Mesenchymal stem cell (in vitro differentiated cells and primary cell): Measurements from ENCODE around the gene ZNF528. TPM values are rescaled to one million over a fixed set of nuclear protein-coding genes. Genes with fewer than 3 reads are reported as not detected.

Source experiments
- DNase-seq: peaks from one replicate; pipeline ENCODE4 v3.0.0-alpha.2; 2013
- H2AFZ ChIP-seq: one replicate; pipeline ENCODE4 v1.6.1; 2013; ENCODE audit warnings: low read depth, mild to moderate bottlenecking, control low read depth, inconsistent platforms, low read length, moderate library complexity
- H2AK5ac ChIP-seq: 2 replicates; pipeline ENCODE4 v1.6.1; 2013; ENCODE audit warnings: low read length, moderate library complexity, mild to moderate bottlenecking, inconsistent platforms; ENCODE audit not compliant: severe bottlenecking
- H2BK120ac ChIP-seq: one replicate; pipeline ENCODE4 v1.6.1; 2013; ENCODE audit warnings: low read depth, mild to moderate bottlenecking, inconsistent platforms, low read length, moderate library complexity
- H2BK12ac ChIP-seq, 2 experiments: one replicate each; pipeline ENCODE4 v1.6.1; 2013; ENCODE audit warnings: inconsistent platforms in 2 of 2, low read length in 2 of 2, mild to moderate bottlenecking in 2 of 2, moderate library complexity in 2 of 2, control low read depth in 1 of 2
- H2BK15ac ChIP-seq: one replicate; pipeline ENCODE4 v1.6.1; 2013; ENCODE audit warnings: mild to moderate bottlenecking, low read depth, inconsistent platforms; ENCODE audit not compliant: poor library complexity, severe bottlenecking
- H2BK5ac ChIP-seq: 2 replicates; pipeline ENCODE4 v1.6.1; 2013; ENCODE audit warnings: low read depth, mild to moderate bottlenecking, low read length, control low read depth, inconsistent platforms; ENCODE audit not compliant: poor library complexity, severe bottlenecking
- H3K14ac ChIP-seq, 2 experiments: one replicate each; pipeline ENCODE4 v1.6.1; 2013; ENCODE audit warnings: inconsistent platforms in 2 of 2, low read length in 2 of 2, control low read depth in 1 of 2, mild to moderate bottlenecking in 1 of 2, moderate library complexity in 1 of 2
- H3K18ac ChIP-seq, 2 experiments: one replicate each; pipeline ENCODE4 v1.6.1; 2013; ENCODE audit warnings: inconsistent platforms in 2 of 2, low read length in 2 of 2, control low read depth in 1 of 2, low read depth in 1 of 2, mild to moderate bottlenecking in 1 of 2
- H3K23ac ChIP-seq, 2 experiments: one replicate each; pipeline ENCODE4 v1.6.1; 2013; ENCODE audit warnings: inconsistent platforms in 2 of 2, low read length in 2 of 2, mild to moderate bottlenecking in 2 of 2, moderate library complexity in 2 of 2, control low read depth in 1 of 2
- H3K27ac ChIP-seq: 2 replicates; pipeline ENCODE4 v1.5.1; 2013; ENCODE audit warnings: mild to moderate bottlenecking, moderate library complexity, low read length, control low read depth, inconsistent platforms; ENCODE audit not compliant: poor library complexity, severe bottlenecking
- H3K27me3 ChIP-seq, 2 experiments: 2 replicates each; pipeline versions ENCODE4 v1.6.1 to v1.7.0; 2013; ENCODE audit warnings: low read length in 2 of 2, mild to moderate bottlenecking in 2 of 2, moderate library complexity in 2 of 2, control low read depth in 1 of 2, inconsistent platforms in 1 of 2; ENCODE audit not compliant: control insufficient read depth in 1 of 2, insufficient read depth in 1 of 2
- H3K36me3 ChIP-seq, 2 experiments: 2 replicates each; pipeline versions ENCODE4 v1.6.1 to v1.7.0; 2013; ENCODE audit warnings: low read length in 2 of 2, control low read depth in 1 of 2, inconsistent platforms in 1 of 2, low read depth in 1 of 2, mild to moderate bottlenecking in 1 of 2; ENCODE audit not compliant: insufficient read depth in 2 of 2, control insufficient read depth in 1 of 2
- H3K4ac ChIP-seq, 2 experiments: one replicate each; pipeline ENCODE4 v1.6.1; 2013; ENCODE audit warnings: inconsistent platforms in 2 of 2, low read length in 2 of 2, mild to moderate bottlenecking in 2 of 2, moderate library complexity in 2 of 2, control low read depth in 1 of 2, low read depth in 1 of 2
- H3K4me1 ChIP-seq: 2 replicates; pipeline ENCODE4 v1.6.1; 2013; ENCODE audit warnings: low read depth, low read length, control low read depth; ENCODE audit not compliant: control insufficient read depth, insufficient read depth
- H3K4me2 ChIP-seq: 2 replicates; pipeline ENCODE4 v1.6.1; 2013; ENCODE audit warnings: low read length, mild to moderate bottlenecking, inconsistent platforms; ENCODE audit not compliant: poor library complexity, severe bottlenecking
- H3K4me3 ChIP-seq, 2 experiments: 2 replicates each; pipeline versions ENCODE4 v1.5.1 to v1.7.0; 2013; ENCODE audit warnings: low read length in 2 of 2, mild to moderate bottlenecking in 2 of 2, control low read depth in 1 of 2, low read depth in 1 of 2; ENCODE audit not compliant: insufficient read depth in 1 of 2
- H3K79me1 ChIP-seq: replicated peaks from 2 replicates; pipeline ENCODE4 v1.6.1; 2013; ENCODE audit warnings: mild to moderate bottlenecking, control low read depth, low read length, inconsistent platforms; ENCODE audit not compliant: poor library complexity, severe bottlenecking
- H3K9ac ChIP-seq: 2 replicates; pipeline ENCODE4 v1.7.0; 2013; ENCODE audit warnings: mild to moderate bottlenecking, low read length, moderate library complexity
- H3K9me3 ChIP-seq: 2 replicates; pipeline ENCODE4 v1.7.0; 2013; ENCODE audit warnings: mild to moderate bottlenecking, low read length; ENCODE audit not compliant: control insufficient read depth
- H4K8ac ChIP-seq: one replicate; pipeline ENCODE4 v1.6.1; 2013; ENCODE audit warnings: inconsistent platforms, mild to moderate bottlenecking, low read length, moderate library complexity
- H4K91ac ChIP-seq: one replicate; pipeline ENCODE4 v1.6.1; 2013; ENCODE audit warnings: mild to moderate bottlenecking, low read length, inconsistent platforms
- whole genome bisulfite sequencing: methylation state at CpG from one replicate; pipeline ENCODE4 v1.1.7; 2013; ENCODE audit warnings: mixed read lengths; 5-methylcytosine and 5-hydroxymethylcytosine counted together
- polyA plus RNA-seq, 2 experiments: library from polyadenylated mRNA; stranded (reverse); fragments of 200-250 nt; gene quantifications; one replicate each; pipeline ENCODE4 v1.2.3, GENCODE V29; 2013

The ZNF528 gene
- polyA plus RNA-seq (2013, experiment 1 of 2): 11.9 TPM
- polyA plus RNA-seq (2013, experiment 2 of 2): 9.7 TPM

GRCh38 chr19:52397310-52398080, at the start of gene ZNF528:
Gene ZNF528 (plus strand): TSS chr19:52397849. CDS start chr19:52402014, 4,165 bp downstream.
- peak within 1 kb of the TSS in 1 of 2 experiments; percentile 24 for H2BK12ac ChIP-seq
- peak within 1 kb of the TSS; percentile 60 for H4K91ac ChIP-seq
- peak within 1 kb of the TSS; percentile 60 for H2AK5ac ChIP-seq
- peaks cover 2% of the 10 kb centered on the region for H3K4me1 ChIP-seq
- peak within 1 kb of the TSS; percentile 73 for H3K4me2 ChIP-seq
- peaks cover 31 to 60% of the 10 kb centered on the region in 2 experiments for H3K36me3 ChIP-seq
- H2AFZ ChIP-seq: peak within 1 kb of the TSS; percentile 46
- peak within 1 kb of the TSS; percentile 52 to 83 for H3K18ac ChIP-seq
- no peak within 1 kb of the TSS for H3K23ac ChIP-seq
- peak within 1 kb of the TSS in 1 of 2 experiments; percentile 26 for H3K14ac ChIP-seq
- H2BK15ac ChIP-seq: peak within 1 kb of the TSS; percentile 39
- under 1% methylated on average over 36 of the region's 36 CpGs for WGBS
- H3K9ac ChIP-seq: peak within 1 kb of the TSS; percentile 97
- peaks cover 63% of the 10 kb centered on the region for H3K9me3 ChIP-seq
- no peak within 1 kb of the TSS for H2BK120ac ChIP-seq
- H3K79me1 ChIP-seq: peaks cover 25% of the 10 kb centered on the region
- DNase-seq: peak; percentile 94
- H3K27me3 ChIP-seq: no peaks in the 10 kb centered on the region
- peak within 1 kb of the TSS; percentile 68 to 81 for H3K4ac ChIP-seq
- H4K8ac ChIP-seq: peak within 1 kb of the TSS; percentile 83
- H3K4me3 ChIP-seq: peak within 1 kb of the TSS; percentile 68 to 95
- H3K27ac ChIP-seq: peak within 1 kb of the TSS; percentile 81
- H2BK5ac ChIP-seq: no peak within 1 kb of the TSS

- Histone ChIP-seq H3K79me1 (no peaks in the 10 kb centered on the region), H2AFZ (no peak overlapping the region), H2BK12ac (no peak overlapping the region), H3K9ac (no peak overlapping the region), H3K18ac (no peak overlapping the region), H3K4me3 (no peak overlapping the region), H3K4me2 (no peak overlapping the region), H3K4ac (no peak overlapping the region), H4K91ac (no peak overlapping the region), H2BK15ac (no peak overlapping the region), H3K27me3 (no peaks in the 10 kb centered on the region), H3K14ac (no peak overlapping the region), H3K36me3 (peaks cover 23 to 60% of the 10 kb centered on the region in 2 experiments), H3K4me1 (no peaks in the 10 kb centered on the region), H3K27ac (no peak overlapping the region), H2AK5ac (no peak overlapping the region), H2BK5ac (no peak overlapping the region), H4K8ac (no peak overlapping the region), H3K23ac (no peak overlapping the region), H2BK120ac (no peak overlapping the region), H3K9me3 (peaks cover 58% of the 10 kb centered on the region)
- WGBS: 78% methylated on average over 9 of the region's 9 CpGs
- DNase-seq: no peak
Measured at GRCh38 chr19:52351512-52351911, 46.1 kb upstream of the ZNF528 start.

- Histone ChIP-seq H3K4ac (no peak overlapping the region), H4K91ac (no peak overlapping the region), H2BK15ac (no peak overlapping the region), H3K4me2 (no peak overlapping the region), H3K4me1 (peaks cover 1% of the 10 kb centered on the region), H3K36me3 (peaks cover 2 to 18% of the 10 kb centered on the region in 2 experiments), H4K8ac (no peak overlapping the region), H3K27me3 (no peaks in the 10 kb centered on the region), H3K9me3 (peaks cover 78% of the 10 kb centered on the region), H3K79me1 (peaks cover 3% of the 10 kb centered on the region), H3K9ac (no peak overlapping the region), H3K27ac (no peak overlapping the region), H2AK5ac (no peak overlapping the region), H2BK5ac (no peak overlapping the region), H3K4me3 (peak overlapping the region in 1 of 2 experiments; percentile 54), H2BK12ac (no peak overlapping the region), H2BK120ac (no peak overlapping the region), H3K18ac (no peak overlapping the region), H3K23ac (no peak overlapping the region), H3K14ac (no peak overlapping the region), H2AFZ (no peak overlapping the region)
- no peak for DNase-seq
- 90% methylated on average over 8 of the region's 8 CpGs for WGBS
Measured at GRCh38 chr19:52366414-52366824, 31.2 kb upstream of the ZNF528 start.

- H3K79me1 ChIP-seq: peaks cover 6% of the 10 kb centered on the region
- H3K14ac ChIP-seq: peak within 1 kb of the TSS in 1 of 2 experiments; percentile 62
- H2BK5ac ChIP-seq: peak within 1 kb of the TSS; percentile 62
- H3K4me2 ChIP-seq: peak within 1 kb of the TSS; percentile 57
- H3K9me3 ChIP-seq: peaks cover 67% of the 10 kb centered on the region
- H2BK15ac ChIP-seq: peak within 1 kb of the TSS; percentile 75
- H3K18ac ChIP-seq: peak within 1 kb of the TSS; percentile 95 to 96
- H3K36me3 ChIP-seq: peaks cover 14 to 41% of the 10 kb centered on the region in 2 experiments
- peak within 1 kb of the TSS; percentile 88 to 89 for H3K4ac ChIP-seq
- peaks cover 1% of the 10 kb centered on the region for H3K4me1 ChIP-seq
- WGBS: 4% methylated on average over 52 of the region's 52 CpGs
- H2BK12ac ChIP-seq: peak within 1 kb of the TSS in 1 of 2 experiments; percentile 13
- peak within 1 kb of the TSS; percentile 23 for H4K91ac ChIP-seq
- H3K9ac ChIP-seq: peak within 1 kb of the TSS; percentile 98
- H4K8ac ChIP-seq: peak within 1 kb of the TSS; percentile 82
- peak; percentile 93 for DNase-seq
- H3K27me3 ChIP-seq: no peaks in the 10 kb centered on the region
- no peak within 1 kb of the TSS for H3K23ac ChIP-seq
- H2AFZ ChIP-seq: peak within 1 kb of the TSS; percentile 73
- peak within 1 kb of the TSS; percentile 97 for H3K27ac ChIP-seq
- no peak within 1 kb of the TSS for H2AK5ac ChIP-seq
- H3K4me3 ChIP-seq: peak within 1 kb of the TSS; percentile 67 to 86
- peak within 1 kb of the TSS; percentile 96 for H2BK120ac ChIP-seq
Measured at GRCh38 chr19:52369559-52370340, 27.9 kb upstream of the ZNF528 start, which contains the start of gene ZNF880. Gene ZNF880 (plus strand): TSS chr19:52369923. CDS start chr19:52369966, 43 bp downstream.
